K562 (cell line): ENCODE results near the gene OBSCN. TPM values are rescaled to one million over a fixed set of nuclear protein-coding genes. Genes with fewer than 3 reads are reported as not detected.

ENCODE experiments used
- E2F3 ChIP-seq: fragments of 250-450 bp; sonication (Bioruptor Pico); IDR thresholded peaks from 2 replicates; pipeline ENCODE4 v1.4.0; 2020; ENCODE audit warnings: mild to moderate bottlenecking
- E2F6 ChIP-seq, 2 experiments: IDR thresholded peaks; 2 replicates each; pipeline ENCODE4 v1.6.1; 2011; ENCODE audit warnings: borderline replicate concordance in 1 of 2, control low read depth in 1 of 2, low read depth in 1 of 2, low read length in 1 of 2, mild to moderate bottlenecking in 1 of 2, mixed read lengths in 1 of 2, moderate library complexity in 1 of 2; ENCODE audit not compliant: insufficient read depth in 1 of 2, insufficient read length in 1 of 2, poor library complexity in 1 of 2, severe bottlenecking in 1 of 2; ENCODE audit errors: extremely low read depth in 1 of 2
- ELF1 ChIP-seq: fragments of 200-800 bp; sonication (Bioruptor generic); IDR thresholded peaks from 2 replicates; pipeline ENCODE4 v1.6.1; 2016; ENCODE audit warnings: missing genetic modification characterization, missing compliant biosample characterization
- FOXK2 ChIP-seq, 2 experiments: fragments of 450-650 bp; IDR thresholded peaks in 1 of 2; conservative IDR thresholded peaks in 1 of 2; 2 replicates each; pipeline ENCODE4 v1.6.1; 2016; ENCODE audit warnings: low read depth in 2 of 2, mild to moderate bottlenecking in 1 of 2
- GATA2 ChIP-seq: sonication (generic); formaldehyde crosslinking; IDR thresholded peaks from 2 replicates; pipeline ENCODE4 v1.4.0; 2020; ENCODE audit warnings: mild to moderate bottlenecking, missing genetic modification reagents
- HIVEP1 ChIP-seq: fragments of 250-450 bp; sonication (Bioruptor Pico); IDR thresholded peaks from 2 replicates; pipeline ENCODE4 v1.4.0; 2020; ENCODE audit warnings: mild to moderate bottlenecking
- HNRNPLL ChIP-seq: fragments of 200-400 bp; formaldehyde crosslinking; IDR thresholded peaks from 2 replicates; pipeline ENCODE4 v1.6.1; 2017; ENCODE audit warnings: low read length, low read depth, mild to moderate bottlenecking; ENCODE audit not compliant: poor library complexity, severe bottlenecking
- HSF4 ChIP-seq: fragments of 250-450 bp; sonication (Bioruptor Pico); IDR thresholded peaks from 2 replicates; pipeline ENCODE4 v2.1.2; 2022; ENCODE audit warnings: mild to moderate bottlenecking, moderate library complexity, borderline replicate concordance
- KLF6 ChIP-seq: fragments of 250-450 bp; sonication (Bioruptor Pico); IDR thresholded peaks from 2 replicates; pipeline ENCODE4 v1.4.0; 2020; ENCODE audit warnings: mild to moderate bottlenecking, moderate library complexity, borderline replicate concordance
- MIER1 ChIP-seq: fragments of 450-650 bp; IDR thresholded peaks from 2 replicates; pipeline ENCODE4 v1.6.1; 2016; ENCODE audit warnings: antibody characterized with exemption, mild to moderate bottlenecking, low read depth
- MITF ChIP-seq: IDR thresholded peaks from 2 replicates; pipeline ENCODE4 v1.6.1; 2014; ENCODE audit warnings: antibody characterized with exemption
- MLX ChIP-seq, 2 experiments: fragments of 450-650 bp in 1 of 2; sonication (generic) in 1 of 2; formaldehyde crosslinking; conservative IDR thresholded peaks; 2 replicates each; pipeline versions ENCODE4 v1.4.0 to v1.8.1; 2020 to 2022; ENCODE audit warnings: mild to moderate bottlenecking in 1 of 2, missing genetic modification reagents in 1 of 2
- NFRKB ChIP-seq: fragments of 450-650 bp; IDR thresholded peaks from 2 replicates; pipeline ENCODE4 v1.6.1; 2016; ENCODE audit warnings: low read depth
- NUFIP1 ChIP-seq: fragments of 450-650 bp; IDR thresholded peaks from 2 replicates; pipeline ENCODE4 v1.6.1; 2018; ENCODE audit not compliant: partially characterized antibody
- PCBP2 ChIP-seq: fragments of 200-400 bp; formaldehyde crosslinking; IDR thresholded peaks from 2 replicates; pipeline ENCODE4 v1.6.1; 2018; ENCODE audit warnings: low read length, low read depth, mild to moderate bottlenecking, moderate library complexity; ENCODE audit not compliant: poor library complexity, severe bottlenecking
- PHF20 ChIP-seq: fragments of 450-650 bp; IDR thresholded peaks from 2 replicates; pipeline ENCODE4 v1.6.1; 2018; ENCODE audit not compliant: partially characterized antibody
- RAD21 ChIP-seq, 2 experiments: fragments of 250-450 bp in 1 of 2; fragments of 450-650 bp in 1 of 2; sonication (Bioruptor Pico) in 1 of 2; formaldehyde crosslinking in 1 of 2; IDR thresholded peaks in 1 of 2; conservative IDR thresholded peaks in 1 of 2; 2 replicates each; pipeline versions ENCODE4 v1.4.0 to v1.8.0; 2020 to 2022; ENCODE audit warnings: mild to moderate bottlenecking in 2 of 2, moderate library complexity in 1 of 2
- SOX6 ChIP-seq: fragments of 450-650 bp; IDR thresholded peaks from 2 replicates; pipeline ENCODE4 v1.6.1; 2014; ENCODE audit warnings: mild to moderate bottlenecking
- XRCC3 ChIP-seq: fragments of 450-650 bp; IDR thresholded peaks from 2 replicates; pipeline ENCODE4 v1.6.1; 2017; ENCODE audit warnings: mild to moderate bottlenecking, moderate library complexity
- ZNF133 ChIP-seq: fragments of 250-450 bp; sonication (Bioruptor Pico); IDR thresholded peaks from 2 replicates; pipeline ENCODE4 v1.4.0; 2020; ENCODE audit warnings: mild to moderate bottlenecking
- ZNF518B ChIP-seq: fragments of 250-450 bp; sonication (Bioruptor Pico); IDR thresholded peaks from 2 replicates; pipeline ENCODE4 v1.5.0; 2021; ENCODE audit warnings: mild to moderate bottlenecking, moderate library complexity
- polyA plus RNA-seq, 8 experiments: library from polyadenylated mRNA; depleted of rRNA in 4 of 8; stranded (reverse) in 5 of 8; unstranded in 3 of 8; fragments of >200 nt; fragmentation: Nextera tagmentation in 2 of 8; fragmentation: Illumina TruSeq in 1 of 8; extraction: Ambion mirVana in 2 of 8; extraction: Trizol in 1 of 8; gene quantifications; 2 replicates each; pipeline versions ENCODE4 v1.2.1 to v1.2.3, GENCODE V29; 2011 to 2014; ENCODE audit warnings: inconsistent platforms in 1 of 8, missing spikeins in 1 of 8
- total RNA-seq, 7 experiments: library from RNA; depleted of rRNA in 6 of 7; stranded (reverse); fragments of >200 nt in 6 of 7; fragmentation: Illumina TruSeq in 2 of 7; extraction: Trizol in 2 of 7; gene quantifications; 2 replicates each; pipeline versions ENCODE4 v1.2.1 to v1.2.3, GENCODE V29; 2011 to 2021; ENCODE audit warnings: low replicate concordance in 1 of 7

Gene OBSCN
- total and polyA plus RNA-seq, 9 of the 15 experiments (the other 6 are each of a cell fraction or from before 2014, with no cell fraction given): 0.18 to 19.7 (median 3.6) TPM

- TF ChIP-seq E2F6 (IDR thresholded peaks at IDR 0.05; ENCODE audit: borderline replicate concordance in 1 of 2, extremely low read depth in 1 of 2, insufficient read depth in 1 of 2, insufficient read length in 1 of 2, low read depth in 1 of 2, low read length in 1 of 2, poor library complexity in 1 of 2, severe bottlenecking in 1 of 2) (peak in 1 of 2 experiments; percentile 46), HIVEP1 (CRISPR knock-in tag) (no peak), ZNF518B (CRISPR knock-in tag) (no peak), XRCC3 (no peak), FOXK2 (conservative IDR thresholded peaks at IDR 0.05 in 1 of 2, IDR thresholded peaks at IDR 0.05 in 1 of 2; ENCODE audit: low read depth in 2 of 2) (peak; percentile 85 to 88), E2F3 (CRISPR knock-in tag) (0 out of 2 replicates have a peak, but pooled peaks have one; percentile 21), KLF6 (CRISPR knock-in tag) (no peak), SOX6 (peak; percentile 68), ELF1 (tag) (no peak), PHF20 (no peak), GATA2 (CRISPR knock-in tag) (peak; percentile 94), RAD21 (CRISPR knock-in tag; conservative IDR thresholded peaks at IDR 0.05 in 1 of 2, IDR thresholded peaks at IDR 0.05 in 1 of 2) (peak in 1 of 2 experiments; percentile 31; a peak in 2 of 4 replicates), MITF (no peak), MLX (CRISPR knock-in tag; conservative IDR thresholded peaks at IDR 0.05) (no peak), NUFIP1 (no peak), HSF4 (CRISPR knock-in tag) (no peak), PCBP2 (no peak), ZNF133 (CRISPR knock-in tag) (no peak), HNRNPLL (no peak), NFRKB (no peak), MIER1 (peak; percentile 45; the same call in 1 of the 2 replicates)
Measured at GRCh38 chr1:228164561-228165371, 43.1 kb upstream of the OBSCN start (continued).
